ENCODE measurements around the gene EHBP1.

- TF ChIP-seq POLR2A (IDR thresholded peaks at IDR 0.05; ENCODE audit: low read depth, low read length): no peak
- TF ChIP-seq EZH2 (IDR thresholded peaks at IDR 0.05; ENCODE audit: borderline replicate concordance, low read depth, low read length, severe bottlenecking): no peak
Measured at GRCh38 chr2:62908145-62908544, 202.6 kb downstream of the EHBP1 start.
